Left renal pelvis (tissue), 4 donors: Measurements from ENCODE around the gene KRTAP4-11. TPM values are rescaled to one million over a fixed set of nuclear protein-coding genes. Genes with fewer than 3 reads are reported as not detected.
"Not testable (repeated sequence)": the region's sequence is repeated elsewhere in the genome, so short reads cannot be mapped to it uniquely, and the experiment has no call there.

Experiments
- DNase-seq, 4 donors: peaks; one replicate each; pipeline ENCODE4 v3.0.0-alpha.2; 2013; ENCODE audit warnings: low read depth in 4 of 4, low spot score in 3 of 4
- polyA plus RNA-seq, 4 donors: library from polyadenylated mRNA; unstranded; fragments of 120-200 nt; gene quantifications; one replicate each; pipeline ENCODE4 v1.2.1, GENCODE V29; 2013; ENCODE audit not compliant: insufficient read length in 4 of 4

KRTAP4-11 gene
- polyA plus RNA-seq, 4 donors = not detected

GRCh38 chr17:41088760-41089352, 29.3 kb downstream of the KRTAP4-11 start:
- not testable (repeated sequence) for DNase-seq

DNA sequence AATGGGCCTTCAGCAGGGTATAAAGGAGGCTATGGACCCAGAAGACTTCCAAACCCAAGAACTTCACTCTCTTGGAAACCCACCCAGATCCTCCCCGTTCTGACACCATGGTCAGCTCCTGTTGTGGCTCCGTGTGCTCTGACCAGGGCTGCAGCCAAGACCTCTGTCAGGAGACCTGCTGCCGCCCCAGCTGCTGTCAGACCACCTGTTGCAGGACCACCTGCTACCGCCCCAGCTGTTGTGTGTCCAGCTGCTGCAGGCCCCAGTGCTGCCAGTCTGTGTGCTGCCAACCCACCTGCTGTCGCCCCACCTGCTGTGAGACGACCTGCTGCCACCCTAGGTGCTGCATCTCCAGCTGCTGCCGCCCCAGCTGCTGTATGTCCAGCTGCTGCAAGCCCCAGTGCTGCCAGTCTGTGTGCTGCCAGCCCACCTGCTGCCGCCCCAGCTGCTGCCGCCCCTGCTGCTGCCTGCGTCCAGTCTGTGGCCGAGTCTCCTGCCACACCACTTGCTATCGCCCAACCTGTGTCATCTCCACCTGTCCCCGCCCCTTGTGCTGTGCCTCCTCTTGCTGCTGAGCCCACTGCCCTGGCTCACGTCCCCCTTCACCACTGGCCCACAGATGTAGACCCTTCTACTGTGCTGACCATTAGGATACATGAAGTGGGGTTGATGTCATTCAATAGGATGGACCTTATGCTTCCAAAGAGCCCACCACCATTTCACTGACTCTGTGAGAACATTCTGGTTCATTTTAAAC, 33.9 kb downstream of the KRTAP4-11 start, which contains the start of gene KRTAP4-7:
Gene KRTAP4-7, plus strand, starts transcription at position 51 of the 757 bp plus-strand sequence. Its CDS starts 57 bp downstream, at position 108.
- not testable (repeated sequence) for DNase-seq

DNA sequence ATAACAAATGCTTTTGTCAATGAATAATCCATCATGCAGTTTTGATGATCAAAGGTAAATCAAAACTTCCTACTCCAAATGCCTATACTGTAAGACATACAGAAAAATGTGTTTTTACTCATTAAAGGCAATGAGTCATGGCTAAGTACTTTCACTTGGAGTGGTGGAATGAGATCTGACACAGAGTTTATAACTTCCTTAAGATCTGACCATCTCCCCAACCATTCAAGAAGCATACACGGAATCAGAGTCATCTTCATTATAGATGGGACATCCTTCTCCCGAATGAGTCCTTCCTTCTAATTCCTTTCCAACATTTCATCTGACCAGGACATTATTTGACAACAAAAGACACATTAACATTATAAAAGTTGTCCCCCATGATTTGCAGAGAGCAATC, 34.7 kb downstream of the KRTAP4-11 start:
- not testable (repeated sequence) for DNase-seq

DNA sequence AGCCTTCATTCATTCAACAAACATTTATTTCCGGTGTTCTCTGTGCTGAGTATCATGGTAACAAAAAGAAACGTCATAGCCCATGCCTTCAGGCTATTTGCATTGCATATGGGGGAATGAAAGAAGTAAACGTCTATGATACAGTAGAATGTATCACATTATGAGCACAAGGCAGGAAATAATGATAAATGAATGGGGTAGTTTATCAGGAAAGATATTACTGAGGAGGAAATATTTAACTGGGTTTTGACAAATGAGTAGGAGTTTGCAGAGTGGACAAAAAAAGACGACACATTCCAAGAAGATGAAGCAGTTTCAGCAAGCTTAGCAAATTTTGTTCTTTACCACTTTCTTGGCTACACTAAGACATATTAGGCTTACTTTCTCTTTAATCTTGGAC, 35.5 kb downstream of the KRTAP4-11 start:
- DNase-seq = no peak

DNA sequence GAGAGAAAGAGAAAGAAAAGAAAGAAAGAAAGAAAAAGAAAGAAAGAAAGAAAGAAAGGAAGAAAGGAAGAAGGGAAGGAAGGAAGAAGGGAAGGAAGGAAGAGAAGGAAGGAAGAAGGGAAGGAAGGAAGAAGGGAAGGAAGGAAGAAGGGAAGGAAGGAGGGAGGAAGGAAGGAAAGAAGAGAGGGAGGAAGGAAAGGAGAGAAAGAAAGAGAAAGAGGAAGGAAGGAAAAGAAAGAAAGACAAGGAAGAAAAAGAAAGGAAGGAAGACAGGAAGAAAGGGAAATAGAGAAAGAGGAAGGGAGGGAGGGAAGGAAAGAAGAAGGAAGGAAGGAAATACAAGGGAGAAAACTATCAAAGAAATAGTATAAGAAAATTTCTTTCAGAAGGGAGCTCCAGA, 41.4 kb downstream of the KRTAP4-11 start:
- no peak for DNase-seq

DNA sequence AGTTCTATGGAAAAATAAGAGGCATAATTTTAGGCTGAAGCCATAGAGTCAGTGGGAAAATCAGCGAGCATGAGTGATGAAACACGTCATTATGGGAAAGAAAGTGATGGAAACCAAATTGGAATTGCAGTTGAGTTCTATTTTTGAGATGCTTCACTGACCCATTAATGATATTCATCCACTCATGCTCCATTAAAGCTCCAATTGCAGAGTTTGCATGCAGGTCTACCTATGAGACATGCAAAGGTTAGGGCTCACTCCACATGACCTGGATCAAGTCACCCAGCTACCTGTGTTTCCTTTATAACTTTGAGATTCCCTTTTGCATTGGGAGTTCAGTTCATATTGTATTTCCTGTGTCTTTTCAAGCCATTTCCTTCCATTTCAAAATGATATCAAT, 44.5 kb downstream of the KRTAP4-11 start:
- DNase-seq = no peak

DNA sequence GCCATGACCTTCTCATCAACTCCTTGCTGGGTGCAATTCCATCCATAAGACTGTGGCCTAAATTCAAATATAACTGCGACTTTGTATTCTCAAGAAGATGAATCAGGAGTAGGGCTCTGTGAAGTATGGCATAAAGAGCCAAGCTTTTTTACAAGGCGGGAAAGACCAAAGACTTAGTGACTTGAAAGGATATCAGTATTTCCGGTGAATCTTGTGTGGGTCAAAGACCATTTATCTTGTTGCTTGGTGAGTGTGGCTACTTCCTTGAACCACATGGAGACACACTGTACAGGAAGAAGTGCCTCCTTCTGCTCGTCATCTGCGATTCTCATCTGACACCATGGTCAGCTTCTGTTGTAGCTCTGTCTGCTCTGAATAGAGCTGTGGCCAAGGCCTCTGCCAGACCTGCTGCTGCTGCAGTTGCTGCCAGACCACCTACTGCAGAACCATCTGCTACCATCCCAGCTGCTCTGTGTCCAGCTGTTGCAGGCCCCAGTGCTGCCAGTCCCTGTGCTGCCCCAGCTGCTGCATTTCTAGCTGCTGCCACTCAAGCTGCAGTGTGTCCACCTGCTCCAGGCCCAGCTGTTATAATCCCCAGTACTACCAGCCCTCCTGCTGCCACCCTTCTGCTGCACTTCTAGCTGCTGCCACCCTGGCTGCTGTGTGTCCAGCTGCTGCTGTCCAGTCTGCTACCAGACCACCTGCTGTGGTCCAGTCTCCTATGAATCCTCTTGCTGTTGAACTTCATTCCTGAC, 46.4 kb downstream of the KRTAP4-11 start:
- no peak for DNase-seq

GRCh38 chr17:41069031-41069430, 49.1 kb downstream of the KRTAP4-11 start:
- no peak for DNase-seq

GRCh38 chr17:41067281-41067680, 50.9 kb downstream of the KRTAP4-11 start:
- DNase-seq = no peak

Other genes starting within 250 kb of the KRTAP4-11 start
- gene KRT20, start 233.1 kb downstream of the KRTAP4-11 start, polyA plus RNA-seq = 1 to 10 TPM in 1 of 4 donors, under 1 TPM in 2, not detected in 1; 0.09 to 2.0 (median 0.58) TPM
- gene KRT23, start 180.7 kb downstream of the KRTAP4-11 start, polyA plus RNA-seq = 1 to 10 TPM in 2 of 4 donors, under 1 TPM in 2; 0.52 to 2.1 (median 1.0) TPM
- gene KRT39, start 151.4 kb downstream of the KRTAP4-11 start, polyA plus RNA-seq = not detected
- gene KRT40, start 134.0 kb downstream of the KRTAP4-11 start, polyA plus RNA-seq = under 1 TPM in 1 of 4 donors, not detected in 3; 0.07 TPM
- gene KRTAP3-3, start 124.2 kb downstream of the KRTAP4-11 start, polyA plus RNA-seq = not detected
- not detected for gene KRTAP3-2, start 118.5 kb downstream of the KRTAP4-11 start, polyA plus RNA-seq
- gene KRTAP3-1, start 109.2 kb downstream of the KRTAP4-11 start, polyA plus RNA-seq = not detected
- not detected for gene KRTAP1-5, start 91.2 kb downstream of the KRTAP4-11 start, polyA plus RNA-seq
- gene KRTAP1-4, start 88.2 kb downstream of the KRTAP4-11 start, polyA plus RNA-seq = not detected
- gene KRTAP1-3, start 83.5 kb downstream of the KRTAP4-11 start, polyA plus RNA-seq = not detected
- not detected for gene KRTAP1-1, start 76.9 kb downstream of the KRTAP4-11 start, polyA plus RNA-seq
- not detected for gene KRTAP2-1, start 71.1 kb downstream of the KRTAP4-11 start, polyA plus RNA-seq
- not detected for gene KRTAP2-2, start 63.1 kb downstream of the KRTAP4-11 start, polyA plus RNA-seq
- gene KRTAP2-3, start 58.3 kb downstream of the KRTAP4-11 start, polyA plus RNA-seq = not detected
- not detected for gene KRTAP2-4, start 52.5 kb downstream of the KRTAP4-11 start, polyA plus RNA-seq
- gene KRTAP4-7, start 34.2 kb downstream of the KRTAP4-11 start, polyA plus RNA-seq = not detected
- not detected for gene KRTAP4-8, start 20.2 kb downstream of the KRTAP4-11 start, polyA plus RNA-seq
- not detected for gene KRTAP4-16, start 16.2 kb downstream of the KRTAP4-11 start, polyA plus RNA-seq
- gene KRTAP4-9, start 13.0 kb downstream of the KRTAP4-11 start, polyA plus RNA-seq = not detected
- gene KRTAP4-12, start 5.8 kb upstream of the KRTAP4-11 start, polyA plus RNA-seq = not detected
- gene KRTAP4-6, start 22.2 kb upstream of the KRTAP4-11 start, polyA plus RNA-seq = not detected
- gene KRTAP4-5, start 31.5 kb upstream of the KRTAP4-11 start, polyA plus RNA-seq = not detected
- gene KRTAP4-4, start 42.4 kb upstream of the KRTAP4-11 start, polyA plus RNA-seq = not detected
- not detected for gene KRTAP4-3, start 49.8 kb upstream of the KRTAP4-11 start, polyA plus RNA-seq
- not detected for gene KRTAP4-2, start 59.8 kb upstream of the KRTAP4-11 start, polyA plus RNA-seq
- gene KRTAP4-1, start 66.5 kb upstream of the KRTAP4-11 start, polyA plus RNA-seq = not detected
- gene KRTAP9-1, start 71.5 kb upstream of the KRTAP4-11 start, polyA plus RNA-seq = not detected
- gene KRTAP9-2, start 108.3 kb upstream of the KRTAP4-11 start, polyA plus RNA-seq = not detected
- not detected for gene KRTAP9-3, start 114.1 kb upstream of the KRTAP4-11 start, polyA plus RNA-seq
- gene KRTAP9-8, start 119.6 kb upstream of the KRTAP4-11 start, polyA plus RNA-seq = not detected
- not detected for gene KRTAP9-4, start 131.3 kb upstream of the KRTAP4-11 start, polyA plus RNA-seq
- gene KRTAP9-9, start 137.0 kb upstream of the KRTAP4-11 start, polyA plus RNA-seq = not detected
- not detected for gene KRTAP9-6, start 147.0 kb upstream of the KRTAP4-11 start, polyA plus RNA-seq
- not detected for gene KRTAP9-7, start 157.3 kb upstream of the KRTAP4-11 start, polyA plus RNA-seq
- gene KRTAP29-1, start 184.5 kb upstream of the KRTAP4-11 start, polyA plus RNA-seq = not detected
- not detected for gene KRTAP16-1, start 190.9 kb upstream of the KRTAP4-11 start, polyA plus RNA-seq
- gene KRTAP17-1, start 197.3 kb upstream of the KRTAP4-11 start, polyA plus RNA-seq = not detected
- gene KRT33A, start 232.5 kb upstream of the KRTAP4-11 start, polyA plus RNA-seq = not detected